ENCODE measurements around the gene VHLL.

Gene VHLL

GRCh38 chr1:156291226-156292061, 7.7 kb downstream of the VHLL start:
- DNase-seq, result peak in 1 of 2 experiments; percentile 52

- DNase-seq, result no peak
Observed at GRCh38 chr1:156289857-156290256, 9.2 kb downstream of the VHLL start.

- no peak for DNase-seq
Observed at GRCh38 chr1:156286061-156286460, 13.0 kb downstream of the VHLL start.

- DNase-seq, result no peak
Observed at GRCh38 chr1:156285437-156285836, 13.7 kb downstream of the VHLL start.

- DNase-seq, result no peak
Observed at GRCh38 chr1:156284757-156285156, 14.3 kb downstream of the VHLL start.

GRCh38 chr1:156284112-156284511, 15.0 kb downstream of the VHLL start, which contains the start of gene TMEM79:
TSS of gene TMEM79 (plus strand) at chr1:156284325. CDS start at chr1:156285227, 902 bp downstream.
- no peak for DNase-seq

- no peak for DNase-seq
Observed at GRCh38 chr1:156283521-156283920, 15.6 kb downstream of the VHLL start.

- DNase-seq, result peak; percentile 67 to 86
Observed at GRCh38 chr1:156282479-156283222, 16.5 kb downstream of the VHLL start, which contains the start of gene SMG5. TSS of gene SMG5 (minus strand) at chr1:156282825. CDS start at chr1:156282680, 145 bp downstream.

GRCh38 chr1:156281693-156282478, 17.2 kb downstream of the VHLL start:
- DNase-seq, result no peak

GRCh38 chr1:156281281-156281680, 17.8 kb downstream of the VHLL start:
- DNase-seq, result no peak

- DNase-seq, result no peak
Observed at GRCh38 chr1:156279837-156280236, 19.3 kb downstream of the VHLL start.

- no peak for DNase-seq
Observed at GRCh38 chr1:156276966-156277381, 22.1 kb downstream of the VHLL start.

GRCh38 chr1:156276532-156276931, 22.6 kb downstream of the VHLL start:
- no peak for DNase-seq

GRCh38 chr1:156270314-156270713, 28.8 kb downstream of the VHLL start:
- no peak for DNase-seq

GRCh38 chr1:156268336-156268735, 30.8 kb downstream of the VHLL start:
- no peak for DNase-seq

- DNase-seq, result no peak
Observed at GRCh38 chr1:156266051-156266450, 33.1 kb downstream of the VHLL start.

GRCh38 chr1:156263288-156263655, 35.8 kb downstream of the VHLL start:
- DNase-seq, result no peak

- DNase-seq, result no peak
Observed at GRCh38 chr1:156262461-156263287, 36.4 kb downstream of the VHLL start.

- no peak for DNase-seq
Observed at GRCh38 chr1:156260896-156261295, 38.2 kb downstream of the VHLL start.

GRCh38 chr1:156259805-156260204, 39.3 kb downstream of the VHLL start:
- no peak for DNase-seq

GRCh38 chr1:156258859-156259258, 40.2 kb downstream of the VHLL start:
- DNase-seq, result no peak

GRCh38 chr1:156257711-156258110, 41.4 kb downstream of the VHLL start:
- DNase-seq, result no peak

All from cerebellar nuclear complex (tissue), 1 donor.